ENCODE measurements around the gene TSPAN9.

DNA sequence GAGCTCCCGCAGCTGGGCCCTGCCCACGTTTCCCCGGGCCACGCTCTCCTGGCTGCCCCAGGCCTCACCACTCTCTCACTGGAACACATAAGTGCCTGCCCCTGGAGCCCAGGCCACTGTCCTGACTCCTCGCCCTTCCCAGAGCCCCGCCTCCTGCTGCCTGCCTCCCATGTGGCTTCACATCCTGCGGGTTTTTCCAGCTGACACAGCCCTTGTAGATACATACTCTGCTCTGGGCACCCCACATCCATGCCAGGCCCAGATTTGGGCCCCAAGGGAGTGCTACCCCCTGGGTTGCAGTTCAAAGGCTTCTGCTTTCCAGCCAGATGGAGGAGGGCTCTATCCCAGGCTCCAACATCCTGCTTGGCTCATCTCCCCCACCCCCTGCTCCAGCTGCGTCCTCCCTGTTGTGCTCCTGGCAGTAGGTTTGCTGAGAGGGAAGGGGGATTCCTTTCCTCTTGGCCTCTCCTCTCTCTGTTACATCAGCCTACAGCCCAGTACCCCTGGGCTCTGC lies 60.1 kb downstream of the TSPAN9 start:
- TF ChIP-seq, protein P1, sequence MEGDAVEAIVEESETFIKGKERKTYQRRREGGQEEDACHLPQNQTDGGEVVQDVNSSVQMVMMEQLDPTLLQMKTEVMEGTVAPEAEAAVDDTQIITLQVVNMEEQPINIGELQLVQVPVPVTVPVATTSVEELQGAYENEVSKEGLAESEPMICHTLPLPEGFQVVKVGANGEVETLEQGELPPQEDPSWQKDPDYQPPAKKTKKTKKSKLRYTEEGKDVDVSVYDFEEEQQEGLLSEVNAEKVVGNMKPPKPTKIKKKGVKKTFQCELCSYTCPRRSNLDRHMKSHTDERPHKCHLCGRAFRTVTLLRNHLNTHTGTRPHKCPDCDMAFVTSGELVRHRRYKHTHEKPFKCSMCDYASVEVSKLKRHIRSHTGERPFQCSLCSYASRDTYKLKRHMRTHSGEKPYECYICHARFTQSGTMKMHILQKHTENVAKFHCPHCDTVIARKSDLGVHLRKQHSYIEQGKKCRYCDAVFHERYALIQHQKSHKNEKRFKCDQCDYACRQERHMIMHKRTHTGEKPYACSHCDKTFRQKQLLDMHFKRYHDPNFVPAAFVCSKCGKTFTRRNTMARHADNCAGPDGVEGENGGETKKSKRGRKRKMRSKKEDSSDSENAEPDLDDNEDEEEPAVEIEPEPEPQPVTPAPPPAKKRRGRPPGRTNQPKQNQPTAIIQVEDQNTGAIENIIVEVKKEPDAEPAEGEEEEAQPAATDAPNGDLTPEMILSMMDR (IDR thresholded peaks at IDR 0.05), result no peak
- TF ChIP-seq POLR2A (IDR thresholded peaks at IDR 0.05), result no peak
- no peak for TF ChIP-seq POLR2AphosphoS5 (IDR thresholded peaks at IDR 0.05)

Data from suprapubic skin (tissue), 4 donors.